Prostate gland (tissue), 2 donors: ENCODE data around the gene PEX14. TPM values are rescaled to one million over a fixed set of nuclear protein-coding genes. Genes with fewer than 3 reads are reported as not detected.
A peak's percentile ranks its signal among the peaks of the same experiment; 100 is the strongest.

ENCODE experiments used
- DNase-seq: peaks from one replicate; pipeline ENCODE4 v3.0.0-alpha.2; 2019; ENCODE audit warnings: low spot score
- H3K27ac ChIP-seq, 2 donors: fragments of 200-600 bp; sonication (generic); 2 replicates each; pipeline ENCODE4 v1.5.1; 2017 to 2019
- H3K27me3 ChIP-seq: fragments of 200-600 bp; sonication (generic); replicated peaks from 2 replicates; pipeline ENCODE4 v1.5.1; 2019; ENCODE audit not compliant: insufficient read depth
- H3K36me3 ChIP-seq, 2 donors: fragments of 200-600 bp; sonication (generic); 1 replicate in 1 of 2; 2 replicates in 1 of 2; pipeline versions ENCODE4 v1.5.1 to v1.8.1; 2017 to 2019
- H3K4me1 ChIP-seq: fragments of 200-600 bp; sonication (generic); replicated peaks from 2 replicates; pipeline ENCODE4 v1.5.1; 2019
- H3K4me3 ChIP-seq, 2 donors: fragments of 200-600 bp; sonication (generic); 2 replicates each; pipeline ENCODE4 v1.5.1; 2017 to 2019
- H3K9me3 ChIP-seq: fragments of 200-600 bp; sonication (generic); 2 replicates; pipeline ENCODE4 v1.5.1; 2017
- POLR2A ChIP-seq: fragments of 450-650 bp; IDR thresholded peaks from one replicate; pipeline ENCODE4 v1.6.1; 2016; ENCODE audit warnings: antibody characterized with exemption, mild to moderate bottlenecking
- POLR2AphosphoS5 ChIP-seq: sonication (generic); formaldehyde crosslinking; IDR thresholded peaks from one replicate; pipeline ENCODE4 v1.6.1; 2017; ENCODE audit warnings: antibody characterized with exemption
- WGBS: methylation state at CpG from one replicate; pipeline ENCODE4 v1.1.5; 2018; 5-methylcytosine and 5-hydroxymethylcytosine counted together
- intact Hi-C: fragments of 100-400 bp; cut with DNase I; formaldehyde crosslinking; loops from one replicate; pipeline ENCODE4 v1.14.2; 2022
- total RNA-seq, 2 donors: library from RNA; depleted of rRNA; stranded (reverse); fragments of >200 nt; gene quantifications; one replicate each; pipeline ENCODE4 v1.1.0, GENCODE V29; 2016
- TF ChIP-seq, protein P1 (sequence below), 4 experiments: fragments of 200-600 bp in 2 of 4; fragments of 450-650 bp in 2 of 4; sonication (generic) in 2 of 4; IDR thresholded peaks; 1 replicate in 3 of 4; 2 replicates in 1 of 4; pipeline ENCODE4 v1.5.1; 2016 to 2019; ENCODE audit warnings: antibody characterized with exemption in 4 of 4, mild to moderate bottlenecking in 2 of 4, moderate library complexity in 2 of 4

The PEX14 gene
- total RNA-seq, 2 donors from 2014 or later: 26.1 to 34.7 TPM

DNA sequence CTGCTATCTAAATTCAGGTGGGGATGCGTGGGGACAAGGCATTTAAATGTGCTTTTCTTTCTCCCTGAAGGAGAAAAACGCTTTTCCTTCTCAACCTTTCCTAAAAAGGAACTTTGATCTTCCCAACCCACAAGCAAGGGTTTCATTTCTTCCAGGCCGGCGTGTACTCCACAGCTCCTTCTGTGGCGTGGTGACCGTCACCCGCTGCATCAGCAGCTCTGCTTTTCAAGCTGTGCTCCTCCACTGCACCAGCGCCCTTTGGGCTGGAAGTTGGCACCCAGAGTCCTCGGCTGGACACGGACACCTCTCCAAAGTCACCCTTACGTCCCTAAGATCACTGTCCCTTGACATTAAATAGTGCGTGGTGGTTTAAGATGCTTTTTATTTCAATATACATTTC is 54.3 kb downstream of the PEX14 start:
- intact Hi-C loops: no loop called here
- DNase-seq: no peak
- peak overlapping the region; percentile 47 to 63 for H3K27ac ChIP-seq
- no peaks in the 10 kb centered on the region for H3K27me3 ChIP-seq
- H3K9me3 ChIP-seq: no peaks in the 10 kb centered on the region
- H3K4me3 ChIP-seq: no peak overlapping the region
- TF ChIP-seq POLR2A (no peak), POLR2AphosphoS5 (no peak)
- TF ChIP-seq, protein P1, sequence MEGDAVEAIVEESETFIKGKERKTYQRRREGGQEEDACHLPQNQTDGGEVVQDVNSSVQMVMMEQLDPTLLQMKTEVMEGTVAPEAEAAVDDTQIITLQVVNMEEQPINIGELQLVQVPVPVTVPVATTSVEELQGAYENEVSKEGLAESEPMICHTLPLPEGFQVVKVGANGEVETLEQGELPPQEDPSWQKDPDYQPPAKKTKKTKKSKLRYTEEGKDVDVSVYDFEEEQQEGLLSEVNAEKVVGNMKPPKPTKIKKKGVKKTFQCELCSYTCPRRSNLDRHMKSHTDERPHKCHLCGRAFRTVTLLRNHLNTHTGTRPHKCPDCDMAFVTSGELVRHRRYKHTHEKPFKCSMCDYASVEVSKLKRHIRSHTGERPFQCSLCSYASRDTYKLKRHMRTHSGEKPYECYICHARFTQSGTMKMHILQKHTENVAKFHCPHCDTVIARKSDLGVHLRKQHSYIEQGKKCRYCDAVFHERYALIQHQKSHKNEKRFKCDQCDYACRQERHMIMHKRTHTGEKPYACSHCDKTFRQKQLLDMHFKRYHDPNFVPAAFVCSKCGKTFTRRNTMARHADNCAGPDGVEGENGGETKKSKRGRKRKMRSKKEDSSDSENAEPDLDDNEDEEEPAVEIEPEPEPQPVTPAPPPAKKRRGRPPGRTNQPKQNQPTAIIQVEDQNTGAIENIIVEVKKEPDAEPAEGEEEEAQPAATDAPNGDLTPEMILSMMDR (IDR thresholded peaks at IDR 0.05): no peak
- WGBS: 76% methylated on average over 12 of the region's 12 CpGs
- no peaks in the 10 kb centered on the region for H3K36me3 ChIP-seq
- H3K4me1 ChIP-seq: peaks cover 5% of the 10 kb centered on the region

DNA sequence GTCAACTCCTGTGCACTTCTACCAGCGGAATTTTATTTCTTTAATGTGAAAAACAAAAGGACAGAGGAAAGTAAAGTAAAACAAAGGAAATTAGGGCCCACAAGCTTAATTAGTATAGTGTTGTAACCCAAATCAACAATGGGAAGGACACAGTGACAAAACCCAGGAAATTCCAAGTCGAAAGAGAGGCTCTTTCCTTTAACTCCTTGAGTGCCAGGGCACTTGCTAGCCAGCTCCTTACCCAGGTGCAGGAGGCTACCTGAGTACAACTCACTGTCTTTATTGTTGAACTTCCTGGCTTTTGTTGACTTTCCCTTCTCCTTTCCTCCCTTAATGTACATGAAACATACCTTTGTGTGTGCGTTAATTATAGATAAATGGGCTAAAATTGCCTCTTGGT is 55.0 kb downstream of the PEX14 start:
- WGBS: 49% methylated on average over 3 of the region's 3 CpGs
- H3K4me1 ChIP-seq: peaks cover 5% of the 10 kb centered on the region
- no peaks in the 10 kb centered on the region for H3K27me3 ChIP-seq
- intact Hi-C loops: loop anchor here (2.0 to 5.0 kb wide), 3 partner anchors 163 to 333 kb away; no protein-coding TSS in a partner anchor
- H3K36me3 ChIP-seq: no peaks in the 10 kb centered on the region
- no peak overlapping the region for H3K4me3 ChIP-seq
- TF ChIP-seq POLR2AphosphoS5: no peak
- TF ChIP-seq, protein P1 (IDR thresholded peaks at IDR 0.05): no peak
- TF ChIP-seq POLR2A: no peak
- H3K27ac ChIP-seq: peak overlapping the region; percentile 41 to 52
- H3K9me3 ChIP-seq: no peaks in the 10 kb centered on the region
- DNase-seq: no peak

DNA sequence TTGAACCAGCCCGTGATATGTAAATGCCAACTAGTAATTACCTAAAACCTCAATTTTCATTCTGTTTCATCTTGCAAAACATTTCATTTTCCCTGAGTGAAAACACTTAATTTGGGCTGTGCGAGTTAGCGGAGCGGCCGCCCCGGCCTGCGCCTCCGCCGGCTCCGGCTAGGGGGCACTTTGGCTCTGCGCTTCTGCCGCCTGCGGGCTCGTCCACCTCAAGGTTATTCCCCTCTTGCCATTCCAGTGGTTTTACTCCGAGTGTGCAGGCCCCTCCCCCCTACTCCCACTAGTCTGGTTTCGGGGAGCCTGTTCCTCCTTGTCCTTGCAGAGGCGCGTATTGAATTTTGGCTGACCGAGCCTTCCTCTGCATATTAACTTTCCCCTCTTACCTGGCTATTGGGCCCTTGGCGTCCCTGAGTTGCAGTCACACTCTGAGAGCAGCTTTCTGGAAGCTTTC is 55.6 kb downstream of the PEX14 start:
- WGBS: 49% methylated on average over 20 of the region's 20 CpGs
- Histone ChIP-seq H3K4me3 (no peak overlapping the region), H3K9me3 (no peaks in the 10 kb centered on the region), H3K4me1 (peaks cover 5% of the 10 kb centered on the region), H3K36me3 (no peaks in the 10 kb centered on the region), H3K27me3 (no peaks in the 10 kb centered on the region), H3K27ac (peak overlapping the region; percentile 41 to 52)
- peak; percentile 64 for DNase-seq
- intact Hi-C loops: loop anchor here (2.0 to 5.0 kb wide), 3 partner anchors 162 to 332 kb away; no protein-coding TSS in a partner anchor
- TF ChIP-seq POLR2AphosphoS5 (peak; percentile 33), POLR2A (no peak)
- TF ChIP-seq, protein P1 (IDR thresholded peaks at IDR 0.05): peak; percentile 36 to 87 (median 66)

DNA sequence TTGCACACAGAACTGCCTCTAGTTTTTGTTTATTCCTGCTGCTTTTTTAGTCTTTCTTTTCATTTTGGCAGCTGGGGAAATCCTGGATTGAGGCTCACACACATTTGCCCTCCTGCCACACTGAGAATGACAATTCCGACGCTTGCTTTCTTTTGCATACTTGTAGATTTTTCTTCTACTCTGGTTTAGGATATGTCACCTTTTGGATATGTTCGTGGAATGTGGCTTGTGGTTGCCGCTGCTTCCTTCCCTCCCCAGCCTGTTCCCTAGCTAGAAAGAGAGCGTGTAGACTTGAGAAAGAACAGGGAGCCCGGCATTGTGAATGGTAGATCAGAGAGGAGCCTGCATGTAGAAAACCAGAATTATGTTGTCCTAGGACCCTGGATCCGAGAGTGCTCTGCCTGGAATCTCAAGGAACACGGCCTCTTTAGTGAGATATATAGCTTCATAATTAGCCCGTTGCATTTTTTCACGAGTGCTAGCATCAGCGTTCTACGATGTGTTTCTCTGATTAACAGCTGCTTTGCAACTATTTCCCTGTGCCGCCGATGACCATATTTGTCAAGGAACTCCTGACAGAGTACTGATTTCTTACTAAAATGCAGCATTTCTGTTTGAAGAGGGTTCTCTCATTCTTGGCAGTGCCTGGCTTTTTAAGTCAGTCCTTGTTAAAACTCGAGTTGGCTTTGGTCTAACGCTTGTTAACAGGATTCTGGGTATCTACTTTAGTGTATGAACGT is 56.2 kb downstream of the PEX14 start:
- H3K27me3 ChIP-seq: no peaks in the 10 kb centered on the region
- 49% methylated on average over 17 of the region's 17 CpGs for WGBS
- no peaks in the 10 kb centered on the region for H3K9me3 ChIP-seq
- intact Hi-C loops: loop anchor here (2.0 to 5.0 kb wide), 3 partner anchors 161 to 331 kb away; no protein-coding TSS in a partner anchor
- no peaks in the 10 kb centered on the region for H3K36me3 ChIP-seq
- TF ChIP-seq POLR2A (no peak), POLR2AphosphoS5 (no peak)
- TF ChIP-seq, protein P1 (IDR thresholded peaks at IDR 0.05): no peak
- H3K4me1 ChIP-seq: peaks cover 5% of the 10 kb centered on the region
- no peak overlapping the region for H3K4me3 ChIP-seq
- H3K27ac ChIP-seq: peak overlapping the region; percentile 41 to 52
- no peak for DNase-seq

DNA sequence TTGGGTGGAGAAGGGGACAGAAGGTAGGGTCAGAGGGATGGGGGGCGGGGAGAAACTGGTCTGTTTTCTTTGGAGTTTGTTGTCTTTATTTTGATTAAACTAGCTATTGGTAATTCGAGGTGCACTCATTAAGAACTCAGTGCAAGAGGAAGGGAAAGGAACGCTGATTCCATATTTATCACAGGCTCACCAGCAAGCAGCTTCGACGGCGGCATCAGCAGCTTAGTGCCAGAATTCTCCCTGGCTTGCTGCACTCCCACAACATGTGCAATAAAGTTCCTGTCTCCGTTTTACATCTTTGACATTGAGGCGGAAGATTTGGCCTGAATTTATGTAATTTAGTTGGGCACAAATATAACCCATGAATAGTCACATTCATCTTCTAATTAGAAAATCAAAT is 57.6 kb downstream of the PEX14 start:
- no peaks in the 10 kb centered on the region for H3K9me3 ChIP-seq
- DNase-seq: no peak
- peaks cover 5% of the 10 kb centered on the region for H3K4me1 ChIP-seq
- TF ChIP-seq POLR2AphosphoS5: no peak
- no peak for TF ChIP-seq POLR2A
- no peaks in the 10 kb centered on the region for H3K36me3 ChIP-seq
- intact Hi-C loops: loop anchor here (5.0 kb wide), 2 partner anchors 160 to 330 kb away; no protein-coding TSS in a partner anchor
- 72% methylated on average over 8 of the region's 8 CpGs for WGBS
- no peak overlapping the region for H3K27ac ChIP-seq
- no peaks in the 10 kb centered on the region for H3K27me3 ChIP-seq
- H3K4me3 ChIP-seq: no peak overlapping the region
